Measurements from ENCODE around the gene SVIL. TPM values are rescaled to one million over a fixed set of nuclear protein-coding genes. Genes with fewer than 3 reads are reported as not detected.

Gene SVIL
- total and polyA plus RNA-seq, 2 donors (not counting 1 experiment from before 2014, with no cell fraction given): 0.74 to 0.88 TPM

- Histone ChIP-seq H3K27ac (ENCODE audit: low read length in 2 of 2) (no peak overlapping the region), H3K36me3 (replicated peaks in 1 of 2; ENCODE audit: control extremely low read depth in 1 of 2, control insufficient read depth in 1 of 2, extremely low read depth in 1 of 2, insufficient read depth in 2 of 2, low read length in 1 of 2) (no peaks in the 10 kb centered on the region), H4K20me1 (ENCODE audit: control insufficient read depth, insufficient read depth, low read length, poor library complexity, severe bottlenecking) (no peaks in the 10 kb centered on the region), H3K79me2 (ENCODE audit: control insufficient read depth, insufficient read depth, low read length) (no peaks in the 10 kb centered on the region), H3K9ac (ENCODE audit: low read length) (no peak overlapping the region), H2AFZ (ENCODE audit: insufficient read depth, low read depth, low read length, poor library complexity, severe bottlenecking) (no peak overlapping the region), H3K4me1 (ENCODE audit: control insufficient read depth in 2 of 2, insufficient read depth in 2 of 2, low read length in 2 of 2) (peaks cover 10 to 18% of the 10 kb centered on the region in 2 donors), H3K4me3 (ENCODE audit: control extremely low read depth in 1 of 5, extremely low read depth in 1 of 5, insufficient read depth in 1 of 5, low read depth in 2 of 5, low read length in 4 of 5) (no peak overlapping the region), H3K27me3 (replicated peaks in 1 of 4; ENCODE audit: control extremely low read depth in 1 of 4, control insufficient read depth in 3 of 4, insufficient read depth in 4 of 4, low read length in 3 of 4) (no peaks in the 10 kb centered on the region), H3K4me2 (replicated peaks; ENCODE audit: low read depth, low read length, poor library complexity, severe bottlenecking) (no peak overlapping the region), H3K9me3 (ENCODE audit: control extremely low read depth in 1 of 3, control insufficient read depth in 2 of 3, insufficient read depth in 1 of 3, low read length in 2 of 3) (peaks cover 1 to 25% (median 13%) of the 10 kb centered on the region in 3 donors)
- ATAC-seq (ENCODE audit: low read depth): no peak
- 100% methylated on average over 3 of the region's 4 CpGs for WGBS (ENCODE audit: insufficient coverage)
- TF ChIP-seq, protein P1, sequence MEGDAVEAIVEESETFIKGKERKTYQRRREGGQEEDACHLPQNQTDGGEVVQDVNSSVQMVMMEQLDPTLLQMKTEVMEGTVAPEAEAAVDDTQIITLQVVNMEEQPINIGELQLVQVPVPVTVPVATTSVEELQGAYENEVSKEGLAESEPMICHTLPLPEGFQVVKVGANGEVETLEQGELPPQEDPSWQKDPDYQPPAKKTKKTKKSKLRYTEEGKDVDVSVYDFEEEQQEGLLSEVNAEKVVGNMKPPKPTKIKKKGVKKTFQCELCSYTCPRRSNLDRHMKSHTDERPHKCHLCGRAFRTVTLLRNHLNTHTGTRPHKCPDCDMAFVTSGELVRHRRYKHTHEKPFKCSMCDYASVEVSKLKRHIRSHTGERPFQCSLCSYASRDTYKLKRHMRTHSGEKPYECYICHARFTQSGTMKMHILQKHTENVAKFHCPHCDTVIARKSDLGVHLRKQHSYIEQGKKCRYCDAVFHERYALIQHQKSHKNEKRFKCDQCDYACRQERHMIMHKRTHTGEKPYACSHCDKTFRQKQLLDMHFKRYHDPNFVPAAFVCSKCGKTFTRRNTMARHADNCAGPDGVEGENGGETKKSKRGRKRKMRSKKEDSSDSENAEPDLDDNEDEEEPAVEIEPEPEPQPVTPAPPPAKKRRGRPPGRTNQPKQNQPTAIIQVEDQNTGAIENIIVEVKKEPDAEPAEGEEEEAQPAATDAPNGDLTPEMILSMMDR (IDR thresholded peaks at IDR 0.05): no peak
- TF ChIP-seq EZH2 (IDR thresholded peaks at IDR 0.05; ENCODE audit: borderline replicate concordance, insufficient read depth, low read depth, low read length, poor library complexity, severe bottlenecking): no peak
- ChIA-PET CTCF (no interaction called here), POLR2A (no interaction called here)
- H3K27ac Mint-ChIP-seq: no peak overlapping the region
- peaks cover 7% of the 10 kb centered on the region for H3K9me3 Mint-ChIP-seq (ENCODE audit: insufficient read depth)
- H3K4me3 Mint-ChIP-seq: no peak overlapping the region
- intact Hi-C loops (cut with micrococcal nuclease): no loop called here
- peaks cover 3% of the 10 kb centered on the region for H3K27me3 Mint-ChIP-seq
- DNase-seq: no peak
- H3K4me1 Mint-ChIP-seq: peaks cover 15% of the 10 kb centered on the region
These were observed 42.0 kb upstream of the SVIL start for GRCh38 chr10:29676732-29677131.

- Histone ChIP-seq H3K27ac (ENCODE audit: low read length in 2 of 2) (no peak overlapping the region), H3K4me3 (ENCODE audit: control extremely low read depth in 1 of 5, extremely low read depth in 1 of 5, insufficient read depth in 1 of 5, low read depth in 2 of 5, low read length in 4 of 5) (no peak overlapping the region), H3K27me3 (replicated peaks in 1 of 4; ENCODE audit: control extremely low read depth in 1 of 4, control insufficient read depth in 3 of 4, insufficient read depth in 4 of 4, low read length in 3 of 4) (no peaks in the 10 kb centered on the region), H4K20me1 (ENCODE audit: control insufficient read depth, insufficient read depth, low read length, poor library complexity, severe bottlenecking) (no peaks in the 10 kb centered on the region), H3K4me1 (ENCODE audit: control insufficient read depth in 2 of 2, insufficient read depth in 2 of 2, low read length in 2 of 2) (peaks cover 3 to 11% of the 10 kb centered on the region in 2 donors), H2AFZ (ENCODE audit: insufficient read depth, low read depth, low read length, poor library complexity, severe bottlenecking) (no peak overlapping the region), H3K9ac (ENCODE audit: low read length) (no peak overlapping the region), H3K9me3 (ENCODE audit: control extremely low read depth in 1 of 3, control insufficient read depth in 2 of 3, insufficient read depth in 1 of 3, low read length in 2 of 3) (peaks cover 1 to 25% (median 13%) of the 10 kb centered on the region in 3 donors), H3K36me3 (replicated peaks in 1 of 2; ENCODE audit: control extremely low read depth in 1 of 2, control insufficient read depth in 1 of 2, extremely low read depth in 1 of 2, insufficient read depth in 2 of 2, low read length in 1 of 2) (no peaks in the 10 kb centered on the region), H3K79me2 (ENCODE audit: control insufficient read depth, insufficient read depth, low read length) (no peaks in the 10 kb centered on the region), H3K4me2 (replicated peaks; ENCODE audit: low read depth, low read length, poor library complexity, severe bottlenecking) (no peak overlapping the region)
- peaks cover 7% of the 10 kb centered on the region for H3K9me3 Mint-ChIP-seq (ENCODE audit: insufficient read depth)
- intact Hi-C loops (cut with micrococcal nuclease): no loop called here
- TF ChIP-seq, protein P1 (IDR thresholded peaks at IDR 0.05): no peak
- no peak for TF ChIP-seq EZH2 (IDR thresholded peaks at IDR 0.05; ENCODE audit: borderline replicate concordance, insufficient read depth, low read depth, low read length, poor library complexity, severe bottlenecking)
- ChIA-PET POLR2A (no interaction called here), CTCF (no interaction called here)
- WGBS (ENCODE audit: insufficient coverage): no CpG with 5 or more reads among the region's 1 CpG
- DNase-seq (no peak), ATAC-seq (ENCODE audit: low read depth) (no peak)
- H3K27me3 Mint-ChIP-seq: peaks cover 3% of the 10 kb centered on the region
- no peak overlapping the region for H3K4me3 Mint-ChIP-seq
- H3K4me1 Mint-ChIP-seq: peaks cover 8% of the 10 kb centered on the region
- H3K27ac Mint-ChIP-seq: no peak overlapping the region
These were observed 41.2 kb upstream of the SVIL start for GRCh38 chr10:29675984-29676383.
